Ovary (tissue), 9 donors: ENCODE measurements around the gene SOCS1. TPM values are rescaled to one million over a fixed set of nuclear protein-coding genes. Genes with fewer than 3 reads are reported as not detected.

Experiments used
- DNase-seq, 5 donors: peaks; one replicate each; pipeline ENCODE4 v3.0.0-alpha.2; 2019 to 2020
- H3K27ac ChIP-seq, 2 donors: fragments of 200-600 bp; one replicate each; pipeline versions ENCODE4 v1.5.1 to v1.8.0; 2019 to 2022
- H3K27me3 ChIP-seq: fragments of 200-600 bp; one replicate; pipeline ENCODE4 v1.8.0; 2022
- H3K36me3 ChIP-seq: fragments of 200-600 bp; sonication (generic); one replicate; pipeline ENCODE4 v1.5.1; 2019
- H3K4me1 ChIP-seq: one replicate; pipeline ENCODE4 v1.8.1; 2013; ENCODE audit warnings: mild to moderate bottlenecking, moderate library complexity; ENCODE audit not compliant: insufficient read depth
- H3K4me3 ChIP-seq: fragments of 200-600 bp; sonication (generic); one replicate; pipeline ENCODE4 v1.5.1; 2017
- H3K9me3 ChIP-seq, 2 donors: fragments of 200-600 bp in 1 of 2; sonication (generic) in 1 of 2; one replicate each; pipeline versions ENCODE4 v1.5.1 to v1.8.1; 2013 to 2019; ENCODE audit warnings: mild to moderate bottlenecking in 1 of 2, moderate library complexity in 1 of 2
- EP300 ChIP-seq: sonication (generic); formaldehyde crosslinking; IDR thresholded peaks from one replicate; pipeline ENCODE4 v1.6.1; 2017; ENCODE audit warnings: antibody characterized with exemption
- POLR2A ChIP-seq: fragments of 450-650 bp; IDR thresholded peaks from one replicate; pipeline ENCODE4 v1.6.1; 2017; ENCODE audit warnings: antibody characterized with exemption, mild to moderate bottlenecking, moderate library complexity
- WGBS, 3 donors: extraction: QIAGEN DNeasy Blood & Tissue Kit in 1 of 3; methylation state at CpG; one replicate each; pipeline versions ENCODE4 v1.1.5 to v1.1.7; 2013 to 2017; 5-methylcytosine and 5-hydroxymethylcytosine counted together
- intact Hi-C, 4 donors: fragments of 100-400 bp; cut with DNase I; formaldehyde crosslinking; loops; one replicate each; pipeline versions ENCODE4 v1.11.0 to v1.15.1; 2022 to 2023
- polyA plus RNA-seq, 2 donors: library from polyadenylated mRNA; stranded (reverse); fragments of 200-250 nt in 1 of 2; fragments of 350-450 nt in 1 of 2; fragmentation: Illumina TruSeq in 1 of 2; extraction: RNeasy Lipid Tissue Mini Kit (QIAGEN cat#74804) in 1 of 2; gene quantifications; one replicate each; pipeline ENCODE4 v1.2.3, GENCODE V29; 2013 to 2014
- total RNA-seq, 7 donors: library from RNA; depleted of rRNA in 2 of 7; stranded (reverse); fragments of >200 nt in 2 of 7; fragmentation: NEBNext Ultra II Directional in 3 of 7; extraction: Animal tissue kit (Norgen Biotek cat#: 25700) in 3 of 7; gene quantifications; one replicate each; pipeline versions ENCODE4 v1.1.0 to v1.2.4, GENCODE V29; 2016 to 2023
- TF ChIP-seq, protein P1 (sequence below), 3 donors: fragments of 450-650 bp in 2 of 3; fragments of 200-600 bp in 1 of 3; IDR thresholded peaks; one replicate each; pipeline versions ENCODE4 v1.5.1 to v1.8.0; 2016 to 2022; ENCODE audit warnings: antibody characterized with exemption in 3 of 3, mild to moderate bottlenecking in 1 of 3
- donor health status: DM: no; HTN: no; CAD: no; lungs with moderate emphysema.
- donor health status: DM: no; HTN: no; CAD: no.
- donor health status: Bipolar disorder and iron deficiency.
- donor health status: DM: yes; HTN: yes; CAD: no.
- donor health status: DM: no; HTN: no; CAD: no.
- donor health status: DM: yes; HTN: yes; CAD: no.

SOCS1 gene
- total and polyA plus RNA-seq, 9 donors = 1.1 to 42.7 (median 8.3) TPM

GRCh38 chr16:11271610-11272009 lies 15.6 kb upstream of the SOCS1 start:
- Histone ChIP-seq H3K4me1 (no peaks in the 10 kb centered on the region), H3K27ac (no peak overlapping the region), H3K27me3 (no peaks in the 10 kb centered on the region), H3K9me3 (no peaks in the 10 kb centered on the region), H3K4me3 (no peak overlapping the region), H3K36me3 (no peaks in the 10 kb centered on the region)
- DNase-seq = no peak
- WGBS, 3 donors = 95 to 96% (median 96%) methylated on average over 10 of the region's 10 CpGs
- TF ChIP-seq, protein P1, sequence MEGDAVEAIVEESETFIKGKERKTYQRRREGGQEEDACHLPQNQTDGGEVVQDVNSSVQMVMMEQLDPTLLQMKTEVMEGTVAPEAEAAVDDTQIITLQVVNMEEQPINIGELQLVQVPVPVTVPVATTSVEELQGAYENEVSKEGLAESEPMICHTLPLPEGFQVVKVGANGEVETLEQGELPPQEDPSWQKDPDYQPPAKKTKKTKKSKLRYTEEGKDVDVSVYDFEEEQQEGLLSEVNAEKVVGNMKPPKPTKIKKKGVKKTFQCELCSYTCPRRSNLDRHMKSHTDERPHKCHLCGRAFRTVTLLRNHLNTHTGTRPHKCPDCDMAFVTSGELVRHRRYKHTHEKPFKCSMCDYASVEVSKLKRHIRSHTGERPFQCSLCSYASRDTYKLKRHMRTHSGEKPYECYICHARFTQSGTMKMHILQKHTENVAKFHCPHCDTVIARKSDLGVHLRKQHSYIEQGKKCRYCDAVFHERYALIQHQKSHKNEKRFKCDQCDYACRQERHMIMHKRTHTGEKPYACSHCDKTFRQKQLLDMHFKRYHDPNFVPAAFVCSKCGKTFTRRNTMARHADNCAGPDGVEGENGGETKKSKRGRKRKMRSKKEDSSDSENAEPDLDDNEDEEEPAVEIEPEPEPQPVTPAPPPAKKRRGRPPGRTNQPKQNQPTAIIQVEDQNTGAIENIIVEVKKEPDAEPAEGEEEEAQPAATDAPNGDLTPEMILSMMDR (IDR thresholded peaks at IDR 0.05) = no peak
- TF ChIP-seq POLR2A = no peak
- TF ChIP-seq EP300 = no peak
- intact Hi-C loops = no loop called here

DNA sequence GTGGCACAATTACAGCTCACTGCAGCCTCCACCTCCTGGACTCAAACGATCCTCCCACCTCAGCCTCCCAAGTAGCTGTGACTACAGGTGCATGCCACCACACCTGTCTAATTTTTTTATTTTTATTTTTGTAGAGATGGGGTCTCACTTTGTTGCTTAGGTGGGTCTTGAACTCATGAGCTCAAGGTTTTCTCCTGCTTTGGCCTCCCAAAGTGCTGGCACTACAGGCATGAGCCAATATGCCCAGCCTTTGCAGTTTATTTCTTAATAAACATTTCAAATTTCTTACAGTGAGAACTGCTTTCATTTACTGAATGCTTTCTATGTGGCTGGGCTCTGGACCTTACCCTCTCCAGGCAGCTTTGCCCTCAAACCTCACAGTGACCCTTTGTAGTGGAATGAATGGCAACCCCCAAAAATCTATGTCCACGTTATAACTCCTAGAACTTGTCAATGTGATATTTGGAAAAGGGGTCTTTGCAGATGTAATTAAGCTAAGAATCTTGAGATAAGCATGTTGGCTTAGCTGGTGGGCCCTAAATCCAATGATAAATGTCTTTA lies 14.7 kb upstream of the SOCS1 start:
- Histone ChIP-seq H3K9me3 (no peaks in the 10 kb centered on the region), H3K36me3 (no peaks in the 10 kb centered on the region), H3K4me3 (no peak overlapping the region), H3K27ac (no peak overlapping the region), H3K4me1 (no peaks in the 10 kb centered on the region), H3K27me3 (no peaks in the 10 kb centered on the region)
- WGBS, 3 donors = 90 to 94% (median 93%) methylated on average over 2 of the region's 2 CpGs
- intact Hi-C loops = no loop called here
- no peak for DNase-seq
- TF ChIP-seq EP300 (no peak), POLR2A (no peak)
- TF ChIP-seq, protein P1 (IDR thresholded peaks at IDR 0.05) = no peak

GRCh38 chr16:11268921-11269375 lies 12.9 kb upstream of the SOCS1 start, which contains the start of gene TNP2:
Gene TNP2, minus strand, starts transcription at chr16:11269325. Its CDS starts 63 bp downstream, at chr16:11269262.
- WGBS, 3 donors = 95 to 97% (median 97%) methylated on average over 11 of the region's 11 CpGs
- intact Hi-C loops = no loop called here
- TF ChIP-seq, protein P1 (IDR thresholded peaks at IDR 0.05) = no peak
- no peak for TF ChIP-seq EP300

DNA sequence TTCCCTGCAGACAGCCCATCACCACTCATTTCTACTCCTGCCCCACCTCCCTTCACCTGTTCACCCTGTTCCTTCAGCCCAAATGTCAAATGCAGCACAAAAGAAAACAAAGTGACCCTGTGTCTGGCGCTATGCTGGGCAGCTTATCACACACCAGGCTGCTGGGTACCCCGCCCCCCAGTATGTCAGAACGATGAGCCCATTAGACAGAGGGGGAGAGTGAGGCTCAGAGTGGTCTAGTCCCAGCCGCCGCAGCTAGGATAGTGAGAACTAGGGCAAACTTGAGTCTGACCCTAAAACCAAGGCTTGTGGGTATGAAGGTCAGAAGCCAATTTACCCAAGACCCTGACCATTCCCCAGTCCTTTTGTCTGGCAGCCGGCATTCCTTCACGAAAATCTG lies 9.1 kb upstream of the SOCS1 start:
- Histone ChIP-seq H3K4me1 (no peaks in the 10 kb centered on the region), H3K36me3 (no peaks in the 10 kb centered on the region), H3K27me3 (no peaks in the 10 kb centered on the region), H3K4me3 (no peak overlapping the region), H3K27ac (no peak overlapping the region), H3K9me3 (no peaks in the 10 kb centered on the region)
- TF ChIP-seq EP300 (no peak), POLR2A (no peak)
- TF ChIP-seq, protein P1 (IDR thresholded peaks at IDR 0.05) = no peak
- intact Hi-C loops = no loop called here
- 89 to 91% (median 90%) methylated on average over 7 of the region's 7 CpGs for WGBS, 3 donors
- no peak for DNase-seq

More at GRCh38 chr16:11268921-11269375, 12.9 kb upstream of the SOCS1 start, which contains the start of gene TNP2:
- DNase-seq = no peak
- no peaks in the 10 kb centered on the region for H3K36me3 ChIP-seq
- no peaks in the 10 kb centered on the region for H3K27me3 ChIP-seq
- no peaks in the 10 kb centered on the region for H3K9me3 ChIP-seq
- H3K4me3 ChIP-seq = no peak within 1 kb of the TSS
- no peaks in the 10 kb centered on the region for H3K4me1 ChIP-seq
- no peak within 1 kb of the TSS for H3K27ac ChIP-seq
